GM21390 (cell line): ENCODE measurements around the gene UBASH3B.

Experiments
- ATAC-seq: cut with Tn5 transposase; IDR thresholded peaks from one replicate; pipeline ENCODE4 v1.9.1; 2021; ENCODE audit not compliant: unreplicated experiment

The UBASH3B gene

GRCh38 chr11:122706291-122707088, 51.0 kb downstream of the UBASH3B start:
- ATAC-seq, result no peak

- ATAC-seq, result no peak
Measured at GRCh38 chr11:122707111-122707510, 51.6 kb downstream of the UBASH3B start.

- no peak for ATAC-seq
Measured at GRCh38 chr11:122707901-122708300, 52.4 kb downstream of the UBASH3B start.

GRCh38 chr11:122709039-122709760, 53.7 kb downstream of the UBASH3B start:
- ATAC-seq, result no peak

- ATAC-seq, result no peak
Measured at GRCh38 chr11:122711362-122711761, 55.8 kb downstream of the UBASH3B start.

- ATAC-seq, result no peak
Measured at GRCh38 chr11:122711831-122712381, 56.4 kb downstream of the UBASH3B start.

GRCh38 chr11:122714004-122714403, 58.5 kb downstream of the UBASH3B start:
- no peak for ATAC-seq

GRCh38 chr11:122714484-122714883, 59.0 kb downstream of the UBASH3B start:
- ATAC-seq, result no peak

- no peak for ATAC-seq
Measured at GRCh38 chr11:122715548-122716440, 60.3 kb downstream of the UBASH3B start.

GRCh38 chr11:122717264-122717867, 61.8 kb downstream of the UBASH3B start:
- ATAC-seq, result peak; percentile 83

- no peak for ATAC-seq
Measured at GRCh38 chr11:122720107-122720881, 64.8 kb downstream of the UBASH3B start.

GRCh38 chr11:122721201-122721963, 65.9 kb downstream of the UBASH3B start:
- ATAC-seq, result no peak

GRCh38 chr11:122721964-122722266, 66.4 kb downstream of the UBASH3B start:
- ATAC-seq, result no peak

GRCh38 chr11:122723106-122723505, 67.6 kb downstream of the UBASH3B start:
- no peak for ATAC-seq

GRCh38 chr11:122723576-122723975, 68.1 kb downstream of the UBASH3B start:
- ATAC-seq, result no peak

GRCh38 chr11:122724520-122724919, 69.0 kb downstream of the UBASH3B start:
- no peak for ATAC-seq

- ATAC-seq, result no peak
Measured at GRCh38 chr11:122726028-122726427, 70.5 kb downstream of the UBASH3B start.

- peak; percentile 96 for ATAC-seq
Measured at GRCh38 chr11:122727101-122727929, 71.8 kb downstream of the UBASH3B start.
